ENCODE measurements around the gene SYNE2.

The SYNE2 gene

DNA sequence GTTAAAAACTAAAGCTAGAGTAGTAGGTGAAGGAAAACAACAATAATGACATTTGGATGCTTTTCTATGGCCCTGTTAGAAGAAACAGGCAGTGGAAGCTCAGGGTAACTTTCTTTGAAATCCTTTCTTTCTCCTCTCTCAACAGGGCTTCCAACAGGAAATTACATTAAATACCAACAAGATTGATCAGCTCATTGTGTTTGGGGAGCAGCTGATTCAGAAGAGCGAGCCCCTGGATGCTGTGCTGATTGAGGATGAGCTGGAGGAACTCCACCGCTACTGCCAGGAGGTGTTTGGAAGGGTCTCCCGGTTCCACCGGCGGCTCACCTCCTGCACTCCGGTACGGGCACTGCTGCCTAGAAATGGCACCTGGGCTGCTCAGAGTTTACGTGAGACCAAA is 359.9 kb downstream of the SYNE2 start:
- H3K4me3 ChIP-seq (ENCODE audit: severe bottlenecking), result no peak overlapping the region
- ATAC-seq (ENCODE audit: low read depth) (no peak), DNase-seq (ENCODE audit: low spot score) (no peak)
- H3K4me1 ChIP-seq (ENCODE audit: insufficient read depth, poor library complexity, severe bottlenecking), result peaks cover 4% of the 10 kb centered on the region
- H3K27ac ChIP-seq (ENCODE audit: poor library complexity, severe bottlenecking), result no peak overlapping the region
- no peaks in the 10 kb centered on the region for H3K9me3 ChIP-seq (ENCODE audit: severe bottlenecking)
- H3K27me3 ChIP-seq (ENCODE audit: insufficient read depth, poor library complexity, severe bottlenecking), result no peaks in the 10 kb centered on the region
- TF ChIP-seq, protein P1, sequence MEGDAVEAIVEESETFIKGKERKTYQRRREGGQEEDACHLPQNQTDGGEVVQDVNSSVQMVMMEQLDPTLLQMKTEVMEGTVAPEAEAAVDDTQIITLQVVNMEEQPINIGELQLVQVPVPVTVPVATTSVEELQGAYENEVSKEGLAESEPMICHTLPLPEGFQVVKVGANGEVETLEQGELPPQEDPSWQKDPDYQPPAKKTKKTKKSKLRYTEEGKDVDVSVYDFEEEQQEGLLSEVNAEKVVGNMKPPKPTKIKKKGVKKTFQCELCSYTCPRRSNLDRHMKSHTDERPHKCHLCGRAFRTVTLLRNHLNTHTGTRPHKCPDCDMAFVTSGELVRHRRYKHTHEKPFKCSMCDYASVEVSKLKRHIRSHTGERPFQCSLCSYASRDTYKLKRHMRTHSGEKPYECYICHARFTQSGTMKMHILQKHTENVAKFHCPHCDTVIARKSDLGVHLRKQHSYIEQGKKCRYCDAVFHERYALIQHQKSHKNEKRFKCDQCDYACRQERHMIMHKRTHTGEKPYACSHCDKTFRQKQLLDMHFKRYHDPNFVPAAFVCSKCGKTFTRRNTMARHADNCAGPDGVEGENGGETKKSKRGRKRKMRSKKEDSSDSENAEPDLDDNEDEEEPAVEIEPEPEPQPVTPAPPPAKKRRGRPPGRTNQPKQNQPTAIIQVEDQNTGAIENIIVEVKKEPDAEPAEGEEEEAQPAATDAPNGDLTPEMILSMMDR (IDR thresholded peaks at IDR 0.05; ENCODE audit: poor library complexity, severe bottlenecking), result no peak
- peaks cover 55% of the 10 kb centered on the region for H3K36me3 ChIP-seq (ENCODE audit: low read depth)

DNA sequence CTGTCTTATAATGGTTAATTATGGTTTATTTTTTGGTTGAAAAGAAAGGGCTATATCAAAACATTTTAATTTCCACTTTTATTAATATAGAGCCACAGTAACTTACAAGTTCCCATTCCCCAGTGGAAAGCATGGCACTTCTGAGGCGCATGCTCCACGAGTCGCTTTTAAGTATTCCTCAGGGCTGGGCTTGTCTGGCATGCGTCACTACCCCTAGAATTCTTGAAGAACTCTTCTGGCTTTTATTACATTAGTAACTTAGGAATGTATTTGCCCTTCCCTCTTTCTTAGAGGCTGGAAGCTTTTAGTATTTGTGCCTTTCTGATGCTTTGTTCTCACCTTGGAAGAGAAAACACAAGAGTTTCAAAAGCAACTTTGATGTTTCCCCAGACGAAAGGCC is 360.3 kb downstream of the SYNE2 start:
- Histone ChIP-seq H3K4me1 (ENCODE audit: insufficient read depth, poor library complexity, severe bottlenecking) (peaks cover 4% of the 10 kb centered on the region), H3K4me3 (ENCODE audit: severe bottlenecking) (no peak overlapping the region), H3K27me3 (ENCODE audit: insufficient read depth, poor library complexity, severe bottlenecking) (no peaks in the 10 kb centered on the region), H3K36me3 (ENCODE audit: low read depth) (peaks cover 59% of the 10 kb centered on the region), H3K9me3 (ENCODE audit: severe bottlenecking) (no peaks in the 10 kb centered on the region), H3K27ac (ENCODE audit: poor library complexity, severe bottlenecking) (no peak overlapping the region)
- TF ChIP-seq, protein P1 (IDR thresholded peaks at IDR 0.05; ENCODE audit: poor library complexity, severe bottlenecking), result no peak
- DNase-seq (ENCODE audit: low spot score), result no peak
- ATAC-seq (ENCODE audit: low read depth), result no peak

DNA sequence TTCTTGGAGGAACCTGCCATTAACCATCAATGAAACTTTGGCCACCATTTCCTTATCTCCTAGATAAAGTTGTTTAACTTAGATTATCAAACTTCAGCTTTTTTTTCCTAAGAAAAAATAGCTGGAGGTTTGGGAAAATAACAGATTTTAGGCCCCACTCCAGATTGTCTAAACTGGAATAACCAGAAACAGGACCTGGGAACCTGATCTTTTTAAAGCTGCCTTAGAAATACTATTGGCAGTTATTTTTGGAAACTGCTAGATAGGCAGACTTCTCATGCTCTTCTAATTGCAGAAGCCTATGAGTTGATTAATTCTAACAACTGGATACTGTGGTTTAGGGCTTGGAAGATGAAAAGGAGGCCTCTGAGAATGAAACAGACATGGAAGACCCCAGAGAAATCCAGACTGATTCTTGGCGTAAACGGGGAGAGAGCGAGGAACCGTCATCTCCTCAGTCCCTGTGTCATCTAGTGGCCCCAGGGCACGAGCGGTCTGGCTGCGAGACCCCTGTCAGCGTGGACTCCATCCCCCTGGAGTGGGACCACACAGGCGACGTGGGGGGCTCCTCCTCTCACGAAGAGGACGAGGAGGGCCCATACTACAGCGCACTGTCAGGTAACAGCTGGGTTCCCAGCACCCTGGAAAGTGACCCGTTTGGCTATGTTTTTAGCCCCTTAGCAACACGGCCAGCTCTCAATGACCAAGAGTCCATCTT is 361.2 kb downstream of the SYNE2 start:
- H3K36me3 ChIP-seq (ENCODE audit: low read depth), result peaks cover 65% of the 10 kb centered on the region
- H3K27ac ChIP-seq (ENCODE audit: poor library complexity, severe bottlenecking), result no peak overlapping the region
- DNase-seq (ENCODE audit: low spot score) (no peak), ATAC-seq (ENCODE audit: low read depth) (no peak)
- H3K9me3 ChIP-seq (ENCODE audit: severe bottlenecking), result no peaks in the 10 kb centered on the region
- H3K4me3 ChIP-seq (ENCODE audit: severe bottlenecking), result no peak overlapping the region
- TF ChIP-seq, protein P1 (IDR thresholded peaks at IDR 0.05; ENCODE audit: poor library complexity, severe bottlenecking), result no peak
- no peaks in the 10 kb centered on the region for H3K27me3 ChIP-seq (ENCODE audit: insufficient read depth, poor library complexity, severe bottlenecking)
- peaks cover 4% of the 10 kb centered on the region for H3K4me1 ChIP-seq (ENCODE audit: insufficient read depth, poor library complexity, severe bottlenecking)

DNA sequence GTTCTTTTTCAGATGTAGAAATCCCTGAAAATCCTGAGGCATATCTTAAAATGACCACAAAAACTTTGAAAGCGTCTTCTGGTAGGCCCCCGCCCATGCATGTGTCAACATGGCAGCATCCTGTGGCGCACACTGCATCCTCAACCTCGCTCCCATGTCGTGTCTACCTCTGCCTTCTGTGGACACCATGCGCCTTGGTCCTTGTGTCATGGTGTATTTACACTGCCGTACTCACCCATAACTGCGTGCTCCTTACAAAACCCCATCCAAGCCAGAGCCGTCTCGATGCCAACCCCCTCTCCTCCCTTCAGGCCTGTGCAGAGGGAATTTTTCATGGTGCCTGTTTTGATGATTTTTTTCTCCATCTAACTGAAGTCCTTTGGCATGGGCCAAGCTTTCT is 362.5 kb downstream of the SYNE2 start:
- no peak overlapping the region for H3K4me3 ChIP-seq (ENCODE audit: severe bottlenecking)
- peaks cover 4% of the 10 kb centered on the region for H3K4me1 ChIP-seq (ENCODE audit: insufficient read depth, poor library complexity, severe bottlenecking)
- H3K27ac ChIP-seq (ENCODE audit: poor library complexity, severe bottlenecking), result no peak overlapping the region
- H3K9me3 ChIP-seq (ENCODE audit: severe bottlenecking), result no peaks in the 10 kb centered on the region
- TF ChIP-seq, protein P1 (IDR thresholded peaks at IDR 0.05; ENCODE audit: poor library complexity, severe bottlenecking), result no peak
- no peaks in the 10 kb centered on the region for H3K27me3 ChIP-seq (ENCODE audit: insufficient read depth, poor library complexity, severe bottlenecking)
- H3K36me3 ChIP-seq (ENCODE audit: low read depth), result peaks cover 67% of the 10 kb centered on the region
- DNase-seq (ENCODE audit: low spot score) (no peak), ATAC-seq (ENCODE audit: low read depth) (no peak)

DNA sequence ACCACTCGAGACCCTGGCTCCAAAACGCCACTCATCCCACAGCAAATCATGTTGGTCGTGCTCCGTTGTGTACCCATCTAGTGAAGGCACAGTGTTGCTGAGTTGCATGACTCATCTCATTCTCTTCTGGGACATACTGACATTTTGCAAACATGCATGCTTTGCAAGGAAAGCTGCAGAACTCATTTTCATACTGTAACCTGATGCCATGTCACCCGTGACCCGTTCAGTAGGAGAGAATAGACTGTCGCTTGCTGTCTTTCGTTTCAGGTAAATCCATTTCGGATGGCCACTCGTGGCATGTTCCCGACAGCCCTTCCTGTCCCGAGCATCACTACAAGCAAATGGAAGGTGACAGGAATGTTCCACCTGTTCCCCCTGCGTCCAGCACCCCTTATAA is 363.2 kb downstream of the SYNE2 start:
- DNase-seq (ENCODE audit: low spot score) (no peak), ATAC-seq (ENCODE audit: low read depth) (no peak)
- no peak overlapping the region for H3K4me3 ChIP-seq (ENCODE audit: severe bottlenecking)
- no peaks in the 10 kb centered on the region for H3K9me3 ChIP-seq (ENCODE audit: severe bottlenecking)
- H3K27ac ChIP-seq (ENCODE audit: poor library complexity, severe bottlenecking), result no peak overlapping the region
- H3K27me3 ChIP-seq (ENCODE audit: insufficient read depth, poor library complexity, severe bottlenecking), result no peaks in the 10 kb centered on the region
- H3K4me1 ChIP-seq (ENCODE audit: insufficient read depth, poor library complexity, severe bottlenecking), result peaks cover 4% of the 10 kb centered on the region
- TF ChIP-seq, protein P1 (IDR thresholded peaks at IDR 0.05; ENCODE audit: poor library complexity, severe bottlenecking), result no peak
- H3K36me3 ChIP-seq (ENCODE audit: low read depth), result peaks cover 72% of the 10 kb centered on the region
